GM21390 (cell line): Measurements from ENCODE around the gene ANXA11.
"Not testable (repeated sequence)": the region's sequence is repeated elsewhere in the genome, so short reads cannot be mapped to it uniquely, and the experiment has no call there.

Experiments
- ATAC-seq: cut with Tn5 transposase; IDR thresholded peaks from one replicate; pipeline ENCODE4 v1.9.1; 2021; ENCODE audit not compliant: unreplicated experiment

ANXA11 gene

DNA sequence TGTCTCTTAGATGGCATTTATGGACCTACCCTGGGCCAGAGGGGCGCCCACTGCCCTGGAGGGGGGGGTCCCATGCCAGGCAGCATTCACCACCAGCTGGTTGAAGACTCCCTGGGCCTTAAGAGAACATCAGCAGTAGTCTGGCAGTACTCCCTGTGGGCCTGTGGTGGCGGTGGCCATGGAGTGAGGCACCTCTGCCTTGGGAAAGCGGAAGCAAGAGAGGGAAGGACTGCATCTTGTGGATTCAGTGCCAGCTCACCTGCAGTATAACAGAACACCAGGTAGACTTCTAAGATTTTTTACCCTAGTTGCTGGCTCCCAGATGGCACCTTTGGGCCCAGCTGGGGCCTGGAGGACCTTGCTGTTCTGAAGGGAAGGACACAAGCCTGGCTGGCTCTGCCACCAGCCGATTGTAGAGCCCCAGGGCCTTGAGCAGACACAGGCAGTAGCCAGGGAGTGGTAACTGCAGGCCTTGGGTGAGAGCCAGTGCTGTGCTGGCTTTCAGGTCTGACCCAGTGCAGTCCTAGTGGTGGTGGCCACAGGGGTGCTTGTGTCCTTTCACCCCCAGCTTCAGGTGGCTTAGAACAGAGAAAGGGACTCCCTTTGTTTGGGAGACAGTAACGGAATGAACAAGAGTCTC is 57.1 kb downstream of the ANXA11 start:
- ATAC-seq = no peak

DNA sequence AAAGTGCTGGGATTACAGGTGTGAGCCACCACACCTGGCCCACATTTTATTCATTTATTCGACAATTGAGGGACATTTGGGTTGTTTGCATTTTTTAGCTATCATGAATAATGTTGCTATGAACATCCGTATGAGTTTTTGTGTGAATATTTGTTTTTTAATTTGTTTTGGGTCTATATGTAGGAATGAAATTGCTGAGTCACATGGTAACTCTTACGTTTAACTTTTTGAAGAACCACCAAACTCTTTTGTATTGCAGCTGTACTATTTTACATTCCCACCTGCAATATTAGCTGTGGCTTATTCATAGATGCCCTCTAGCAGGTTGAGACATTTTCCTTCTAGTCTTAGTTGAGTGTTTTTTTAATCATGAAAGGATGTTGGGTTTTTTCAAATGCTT is 58.4 kb downstream of the ANXA11 start:
- no peak for ATAC-seq

DNA sequence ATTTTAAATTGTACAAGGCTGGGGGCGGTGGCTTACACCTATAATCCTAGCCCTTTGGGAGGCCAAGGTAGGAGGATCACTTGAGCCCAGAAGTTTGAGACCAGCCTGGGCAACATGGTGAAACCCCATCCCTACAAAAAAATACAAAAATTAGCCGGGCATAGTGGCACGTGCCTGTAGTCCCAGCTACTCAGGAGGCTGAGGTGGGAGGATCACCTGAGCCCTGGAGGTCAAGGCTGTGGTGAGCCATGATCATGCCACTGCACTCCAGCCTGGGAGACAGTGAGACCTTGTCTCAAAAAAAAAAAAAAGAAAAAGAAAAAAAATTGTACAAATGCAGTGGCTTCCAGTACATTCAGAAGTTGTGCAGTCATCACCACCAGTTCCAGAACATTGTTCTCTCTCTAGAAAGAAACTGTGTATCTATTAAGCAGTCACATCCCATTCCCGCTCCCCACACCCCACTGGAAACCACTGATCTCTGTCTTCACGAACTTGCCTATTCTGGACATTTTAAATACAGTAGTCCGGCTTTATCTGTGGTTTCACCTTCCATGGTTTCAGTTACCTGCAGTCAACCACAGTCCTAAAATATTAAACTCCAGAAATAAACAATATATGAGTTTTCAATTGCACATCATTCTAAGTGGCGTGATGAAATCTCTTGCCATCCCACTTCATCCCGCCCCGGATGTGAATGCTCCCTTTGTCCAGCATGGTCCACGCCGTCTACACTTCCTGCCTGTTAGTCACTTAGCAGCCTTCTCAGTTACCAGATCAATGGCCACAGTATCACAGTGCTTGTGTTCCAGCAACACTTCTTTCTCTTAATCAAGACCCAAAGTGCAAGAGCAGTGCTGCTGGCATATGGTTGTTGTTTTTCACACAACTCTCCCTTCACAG is 59.7 kb downstream of the ANXA11 start:
- not testable (repeated sequence) for ATAC-seq

DNA sequence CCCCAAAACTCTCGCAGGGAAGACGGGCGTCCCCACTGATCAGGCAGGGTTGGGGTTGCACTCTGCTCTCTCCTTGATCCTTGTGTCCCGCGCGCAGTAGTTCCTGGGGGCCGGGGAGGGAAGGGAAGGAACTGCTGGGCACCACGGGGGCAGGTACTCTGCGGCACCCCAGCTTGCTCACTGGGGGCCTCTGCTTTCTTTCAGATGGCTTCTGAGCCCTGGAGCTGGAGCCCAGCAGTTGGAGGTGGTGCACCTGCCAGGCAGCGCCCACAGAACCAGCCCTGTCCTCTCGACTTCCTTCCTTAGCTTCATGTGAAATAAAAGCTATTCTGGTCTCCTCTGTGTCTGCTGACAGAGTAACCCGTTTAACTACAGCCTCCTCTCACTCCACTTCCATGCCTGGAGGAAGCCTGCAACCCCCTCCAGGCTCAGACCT is 60.6 kb downstream of the ANXA11 start:
- peak; percentile 34 for ATAC-seq

DNA sequence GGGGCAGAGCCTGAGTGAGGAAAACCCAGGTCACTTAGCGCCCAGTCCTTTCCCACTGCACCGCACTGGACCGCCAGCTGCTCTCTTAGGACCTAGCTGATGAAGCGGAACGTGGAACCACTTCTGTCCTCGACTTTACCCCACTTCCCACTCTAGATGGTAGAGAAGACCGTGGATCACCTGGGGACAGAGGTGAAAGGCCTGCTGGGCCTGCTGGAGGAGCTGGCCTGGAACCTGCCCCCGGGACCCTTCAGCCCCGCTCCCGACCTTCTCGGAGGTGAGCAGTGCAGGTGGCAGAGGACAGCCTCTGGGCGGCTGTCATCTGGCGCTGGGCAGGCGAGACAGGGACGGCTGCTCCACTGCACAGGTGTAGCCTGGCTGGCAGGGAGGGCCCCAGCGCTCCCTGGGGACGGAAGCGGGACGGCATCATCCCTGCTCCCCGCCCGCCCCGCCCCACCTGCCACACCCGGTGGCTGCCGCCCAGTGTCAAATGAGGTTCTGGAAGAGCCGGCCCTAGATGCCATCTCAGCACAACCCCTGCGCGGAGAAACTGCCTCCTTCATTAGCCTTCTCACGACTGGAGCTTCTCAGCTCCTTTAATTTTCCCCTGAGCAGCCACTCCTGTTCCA is 61.2 kb downstream of the ANXA11 start:
- ATAC-seq = peak; percentile 58

DNA sequence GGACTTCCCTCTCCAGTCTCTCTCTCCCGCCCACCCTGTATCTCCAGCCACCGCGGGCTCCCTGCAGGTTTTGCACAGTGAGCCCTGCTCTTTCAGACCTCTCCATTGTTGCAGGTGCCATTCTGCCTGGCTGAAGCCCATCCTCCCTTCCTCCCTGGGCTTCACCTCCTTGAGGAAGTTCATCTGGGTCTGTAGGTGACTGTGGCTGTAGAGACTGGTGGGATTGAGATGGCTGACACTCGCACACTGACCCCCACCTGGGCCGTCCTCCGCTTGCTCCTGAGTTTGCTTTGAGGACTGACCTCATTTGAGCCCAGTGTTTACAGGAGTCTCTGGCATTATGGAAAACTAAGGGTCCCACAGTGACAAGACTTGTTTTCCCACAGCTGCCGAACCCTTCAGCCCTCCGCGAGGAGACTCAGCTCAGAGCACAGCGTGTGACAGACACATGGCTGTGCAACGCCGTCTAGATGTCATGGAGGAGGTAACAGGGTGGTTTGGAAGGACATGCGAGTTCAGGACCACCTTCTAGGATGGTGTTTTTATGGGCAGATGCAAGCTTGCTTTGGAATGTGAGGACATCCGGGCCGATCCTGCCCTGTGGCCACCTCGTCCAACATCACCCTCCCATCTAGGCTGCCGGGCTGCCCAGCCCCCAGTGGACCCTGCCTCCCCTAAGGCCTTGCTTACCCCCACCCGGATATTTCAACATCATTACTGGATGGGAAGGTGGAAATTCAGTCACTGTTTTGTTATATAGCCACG is 63.5 kb downstream of the ANXA11 start:
- no peak for ATAC-seq

DNA sequence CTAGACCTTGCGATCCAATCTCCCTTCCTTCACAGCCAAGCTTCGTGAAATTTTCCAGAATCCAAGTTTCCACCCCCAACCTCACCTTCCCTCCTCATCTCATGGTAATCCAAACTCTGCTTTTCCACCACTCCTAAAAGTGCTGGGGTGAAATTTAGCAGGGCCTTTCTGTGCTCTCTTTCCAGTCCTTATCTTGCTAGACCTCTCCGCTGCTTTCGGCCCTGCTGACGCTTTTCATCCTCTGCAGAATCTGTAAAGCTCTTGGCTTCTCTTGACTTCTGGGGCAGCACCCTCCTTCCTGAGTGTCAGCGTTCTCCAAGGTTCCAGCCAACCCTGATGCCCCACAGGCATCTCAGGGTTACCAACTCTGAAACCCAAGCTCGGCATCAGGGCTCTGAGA is 65.1 kb downstream of the ANXA11 start:
- no peak for ATAC-seq

DNA sequence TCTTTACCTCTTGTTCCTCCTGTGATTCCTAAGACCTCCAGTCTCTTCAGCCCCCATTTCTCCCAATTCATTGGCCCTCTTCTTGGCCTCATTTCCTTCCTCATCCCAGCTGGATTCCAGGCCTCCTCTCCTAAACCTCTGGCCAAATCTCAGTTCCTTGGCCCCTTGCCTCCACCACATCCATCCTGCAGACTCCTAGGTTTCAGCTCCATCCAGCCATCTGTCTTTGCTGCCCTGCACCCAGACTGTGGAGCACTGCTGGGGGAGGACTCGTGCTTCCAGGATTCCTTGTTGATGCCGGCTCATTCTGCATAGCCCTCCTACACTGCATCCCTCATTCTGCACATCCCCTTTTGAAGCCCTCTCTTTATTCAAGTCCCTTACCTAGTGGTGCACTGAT is 66.1 kb downstream of the ANXA11 start:
- no peak for ATAC-seq

DNA sequence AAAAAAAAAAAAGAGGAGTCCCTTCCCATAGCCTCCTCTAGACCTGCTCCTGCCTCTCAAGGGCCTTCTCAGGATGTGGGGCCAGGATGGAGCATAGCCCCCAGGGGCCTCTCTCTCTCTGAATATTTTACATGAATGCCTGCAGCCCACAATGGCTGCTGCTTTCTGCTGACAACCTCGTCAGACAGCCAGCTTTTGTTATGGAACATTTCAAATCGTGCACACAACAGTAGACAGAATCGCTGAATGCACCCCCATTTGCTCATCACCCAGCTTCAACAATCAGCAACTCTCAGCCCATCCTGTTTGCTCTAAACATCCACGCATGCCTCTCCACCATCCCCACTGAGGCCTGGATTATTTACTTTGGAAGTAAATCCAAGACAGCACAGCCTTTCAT is 67.4 kb downstream of the ANXA11 start:
- ATAC-seq = no peak

DNA sequence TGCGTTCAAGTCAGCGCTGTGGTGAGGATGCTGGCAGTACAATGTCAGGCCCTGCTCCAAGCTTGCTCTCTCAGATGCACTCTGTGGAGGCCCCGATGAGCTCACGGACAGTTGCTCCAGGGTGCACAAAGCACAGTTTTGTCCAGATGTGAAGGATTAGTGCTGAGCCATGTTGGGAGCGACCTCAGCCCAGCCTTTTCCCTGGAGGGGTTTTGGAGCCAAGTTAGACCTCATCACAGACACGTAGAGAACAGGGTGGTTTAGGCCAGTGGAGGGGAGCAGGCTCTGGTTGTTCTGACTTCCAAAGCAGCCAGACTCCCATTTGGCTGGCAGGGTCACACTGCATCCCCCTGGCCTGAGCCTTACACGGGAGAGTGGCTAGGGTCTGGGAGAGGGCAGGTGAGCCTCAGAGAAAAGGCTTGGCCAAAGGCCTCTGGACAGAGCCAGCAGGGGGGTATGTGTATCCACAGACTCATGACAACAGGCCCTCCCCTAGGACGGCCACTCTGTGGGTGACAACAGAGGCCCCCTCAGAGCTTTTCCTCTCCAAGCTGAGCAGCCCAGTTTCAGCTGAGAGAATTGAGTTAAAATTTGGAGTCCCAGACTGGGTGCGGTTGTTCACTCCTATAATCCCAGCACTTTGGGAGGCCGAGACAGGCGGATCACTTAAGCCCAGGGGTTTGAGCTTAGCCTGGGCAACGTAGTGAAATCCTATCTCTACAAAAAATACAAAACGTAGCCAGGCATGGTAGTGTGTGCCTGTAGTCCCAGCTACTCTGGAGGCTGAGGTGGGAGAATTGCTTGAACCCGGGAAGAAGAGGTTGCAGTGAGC is 68.1 kb downstream of the ANXA11 start:
- ATAC-seq = no peak

DNA sequence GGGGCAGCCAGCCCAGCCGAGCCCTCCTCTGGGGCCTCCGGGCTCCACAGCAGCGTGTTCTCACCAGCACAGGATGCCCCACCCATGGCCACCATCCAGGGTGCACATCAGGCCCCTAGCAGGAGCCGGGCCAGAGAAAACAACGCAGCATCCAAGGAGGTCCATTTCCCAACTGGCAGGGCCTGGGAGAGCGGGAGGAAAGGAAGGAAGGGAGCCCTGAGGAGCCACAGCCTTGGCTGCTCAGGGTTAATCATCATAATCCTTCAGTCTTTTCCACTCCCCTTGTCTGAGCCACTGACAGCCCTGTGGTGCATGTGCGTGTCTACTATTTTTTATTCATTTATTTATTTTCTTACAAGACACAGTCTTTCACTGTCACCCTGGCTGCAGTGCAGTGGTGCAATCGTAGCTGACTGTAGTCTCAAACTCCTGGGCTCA is 69.2 kb downstream of the ANXA11 start:
- no peak for ATAC-seq

DNA sequence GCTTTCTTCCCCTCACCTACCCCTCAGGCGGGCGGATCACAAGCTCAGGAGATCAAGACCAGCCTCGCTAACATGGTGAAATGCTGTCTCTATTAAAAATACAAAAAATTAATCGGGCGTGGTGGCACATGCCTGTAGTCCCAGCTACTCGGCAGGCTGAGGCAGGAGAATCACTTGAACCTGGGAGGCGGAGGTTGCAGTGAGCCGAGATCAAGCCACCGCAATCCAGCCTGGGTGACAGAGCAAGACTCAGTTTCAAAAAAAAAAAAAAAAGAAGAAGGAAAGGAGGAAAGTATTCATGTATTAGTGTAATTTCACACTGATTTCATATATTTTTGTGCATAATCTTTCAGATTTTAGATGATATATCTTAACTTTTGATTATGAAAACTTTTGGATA is 71.7 kb downstream of the ANXA11 start:
- ATAC-seq = not testable (repeated sequence)

DNA sequence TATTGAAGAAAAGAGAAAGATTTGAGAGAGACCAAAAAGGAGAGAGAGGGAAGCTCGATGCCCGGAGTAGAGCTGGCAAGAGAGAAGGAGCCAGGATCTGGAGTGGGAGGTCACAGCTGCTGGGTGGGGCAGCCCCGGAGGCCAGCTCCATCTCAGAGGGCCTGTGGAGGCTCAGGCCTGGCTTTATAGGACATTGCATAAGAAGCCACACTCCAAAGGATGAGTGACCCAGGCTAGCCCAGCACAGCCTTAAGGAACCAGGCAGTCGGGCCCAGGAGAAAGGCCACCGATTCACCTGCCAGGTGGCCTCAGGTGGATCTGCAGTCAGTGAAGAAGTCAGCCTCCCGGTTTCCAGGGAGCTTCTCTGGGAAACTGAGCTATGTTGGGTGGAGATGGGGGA is 72.1 kb downstream of the ANXA11 start:
- ATAC-seq = no peak

DNA sequence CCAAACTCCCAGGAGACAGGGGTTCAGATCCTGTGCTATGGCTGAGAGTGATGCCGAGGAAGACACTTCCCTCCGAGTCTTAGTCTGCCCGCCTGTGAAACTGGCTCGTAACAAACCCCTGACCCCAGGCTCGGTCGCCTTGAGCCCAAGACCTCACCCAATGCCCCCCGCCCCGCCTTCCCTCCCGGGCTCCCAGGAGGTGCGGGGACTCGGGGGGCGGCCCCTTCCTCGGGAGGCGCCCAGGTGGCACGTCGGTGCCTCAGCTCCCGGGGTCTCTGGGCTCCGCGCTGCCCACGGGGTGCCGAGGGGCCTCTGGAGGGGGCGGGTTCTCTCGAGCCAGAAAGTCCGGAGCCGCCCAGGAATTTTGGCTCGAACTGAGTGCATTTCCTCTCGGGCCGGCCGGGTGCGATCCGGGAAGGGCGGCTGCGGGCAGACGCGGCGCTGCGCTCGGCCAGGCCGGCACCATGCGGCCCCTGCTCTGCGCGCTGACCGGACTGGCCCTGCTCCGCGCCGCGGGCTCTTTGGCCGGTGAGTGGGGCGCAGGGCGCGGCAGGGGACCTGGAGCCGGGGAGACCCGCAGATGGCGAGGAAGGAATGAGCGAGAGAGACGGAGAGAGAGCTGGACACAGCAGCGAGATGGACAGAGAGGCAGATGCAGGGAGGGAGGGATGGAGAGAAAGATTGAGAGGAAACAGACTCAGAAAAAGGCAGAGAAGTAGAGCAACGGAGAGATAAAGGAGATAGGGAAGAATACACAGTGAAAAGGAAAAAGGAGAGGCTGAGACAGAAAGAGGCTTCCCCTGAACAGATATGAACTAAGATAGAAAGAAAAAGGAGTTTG is 72.8 kb downstream of the ANXA11 start, which contains the start of gene PLAC9:
Gene PLAC9, plus strand, starts transcription at position 432 of the 841 bp plus-strand sequence. Its CDS starts 33 bp downstream, at position 465.
- no peak for ATAC-seq

DNA sequence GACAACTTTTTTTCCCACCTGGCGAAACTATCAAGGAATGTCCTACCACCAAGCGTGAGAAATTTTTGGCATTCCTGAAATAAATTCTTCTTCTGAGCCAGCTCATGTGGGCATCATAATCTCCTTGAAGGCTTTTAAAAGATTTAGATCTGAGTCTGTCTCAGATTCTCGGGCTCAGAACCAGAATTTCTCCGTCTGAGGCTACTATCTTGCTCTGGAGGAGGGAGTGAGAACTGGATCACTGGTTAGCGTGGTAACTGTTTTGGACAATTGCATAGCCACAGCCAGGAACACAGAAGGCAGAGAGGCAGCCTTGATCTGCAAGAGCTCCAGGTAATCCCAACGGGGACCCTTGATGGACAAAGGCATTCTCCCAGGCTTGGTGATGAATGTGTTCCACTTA is 73.8 kb downstream of the ANXA11 start:
- no peak for ATAC-seq

DNA sequence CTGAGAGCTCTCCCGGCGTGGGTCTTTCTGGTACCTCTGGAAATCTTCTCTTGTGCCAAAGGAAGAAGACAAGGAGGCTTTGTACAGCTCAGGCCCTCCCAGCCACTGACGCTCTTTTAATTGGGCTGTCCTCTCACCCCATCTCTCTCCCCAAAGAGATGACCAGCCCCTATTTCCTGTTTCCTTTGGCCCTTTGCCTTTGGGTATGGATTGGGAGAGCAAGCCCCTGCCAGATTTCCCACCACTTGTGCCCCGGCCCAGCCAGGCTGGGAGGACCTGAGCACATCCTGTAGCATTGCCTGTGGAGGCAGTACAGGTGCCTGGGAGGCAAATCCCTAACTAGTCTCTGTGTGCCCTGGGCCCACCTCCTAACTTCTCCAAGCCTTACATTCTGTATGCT is 78.5 kb downstream of the ANXA11 start:
- no peak for ATAC-seq

DNA sequence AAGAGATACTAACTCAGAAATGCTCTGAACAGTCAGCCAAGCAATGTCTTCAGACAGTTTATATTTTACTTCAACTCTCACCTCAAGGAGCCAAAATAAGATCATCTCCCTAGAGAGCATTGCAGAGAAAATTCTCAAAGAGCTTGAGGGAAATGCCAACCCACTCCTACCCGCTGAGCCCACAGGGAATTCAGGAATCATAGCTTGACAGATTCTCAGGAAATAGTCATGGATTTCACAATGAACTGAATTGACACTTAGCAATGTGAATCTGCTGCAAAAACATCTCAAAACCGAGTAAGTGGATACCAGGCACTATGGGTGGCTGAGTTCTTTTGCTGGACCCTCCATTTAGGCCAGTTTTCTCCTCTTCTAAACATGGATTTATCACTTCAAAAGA is 82.6 kb downstream of the ANXA11 start:
- ATAC-seq = no peak

DNA sequence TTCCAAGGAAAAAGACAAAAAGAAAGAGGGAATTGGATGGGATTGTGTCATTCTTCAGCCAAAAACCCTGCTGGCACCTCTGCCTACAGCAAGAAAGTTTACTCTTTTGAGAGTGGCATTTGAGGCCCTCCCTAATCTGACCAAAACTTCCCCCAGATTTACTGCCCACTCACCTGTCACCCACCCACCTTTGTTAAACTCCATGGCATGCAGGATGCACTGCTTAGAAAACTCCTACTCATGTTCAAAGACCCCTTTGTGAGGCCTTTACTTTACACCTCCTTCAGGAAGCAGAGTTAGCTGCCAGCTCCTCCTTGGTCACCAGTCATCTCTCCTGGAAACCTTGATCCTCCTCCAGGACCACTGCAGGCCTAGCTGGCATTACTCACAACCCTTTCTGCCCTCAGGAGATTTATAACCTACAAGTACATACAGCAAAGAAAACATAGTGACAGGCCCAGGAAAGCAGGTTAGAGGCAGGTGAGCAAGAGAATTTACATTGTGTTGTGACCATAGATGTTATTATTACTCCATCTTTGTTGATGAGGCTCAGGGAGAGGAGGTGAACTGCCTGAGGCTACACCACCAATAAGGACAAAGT is 83.1 kb downstream of the ANXA11 start:
- ATAC-seq = no peak

DNA sequence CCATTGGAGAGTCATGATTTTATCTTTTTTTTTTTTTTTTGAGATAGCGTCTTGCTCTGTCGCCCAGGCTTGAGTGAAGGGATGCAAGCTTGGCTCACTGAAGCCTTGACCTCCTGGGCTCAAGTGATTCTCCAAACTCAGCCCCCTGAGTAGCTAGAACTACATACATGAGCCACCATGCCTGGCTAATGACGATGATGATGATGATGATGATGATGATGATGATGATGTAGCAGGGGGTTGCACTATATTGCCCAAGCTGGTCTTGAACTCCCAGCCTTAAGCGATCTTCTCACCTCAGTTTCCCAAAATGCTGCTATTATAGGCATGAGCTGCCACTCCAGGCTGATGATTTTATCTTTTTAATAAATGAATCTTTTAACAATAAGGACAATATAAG is 86.7 kb downstream of the ANXA11 start:
- no peak for ATAC-seq
